Mesendoderm (in vitro differentiated cells): ENCODE results near the gene NOS1.

Experiments used
- DNase-seq: peaks from one replicate; pipeline ENCODE4 v3.0.0; 2013
- H2AK5ac ChIP-seq: 2 replicates; pipeline ENCODE4 v1.6.1; 2013; ENCODE audit warnings: low read length, inconsistent platforms
- H2BK120ac ChIP-seq: 2 replicates; pipeline ENCODE4 v1.6.1; 2013; ENCODE audit warnings: low read depth, mild to moderate bottlenecking, low read length, moderate library complexity, mixed read lengths
- H2BK15ac ChIP-seq: replicated peaks from 2 replicates; pipeline ENCODE4 v1.6.1; 2013; ENCODE audit warnings: low read depth, mild to moderate bottlenecking, moderate library complexity
- H2BK5ac ChIP-seq: 2 replicates; pipeline ENCODE4 v1.6.1; 2013; ENCODE audit warnings: low read length, inconsistent platforms
- H3K18ac ChIP-seq: 2 replicates; pipeline ENCODE4 v1.6.1; 2013; ENCODE audit warnings: mild to moderate bottlenecking, low read length, mixed read lengths
- H3K23ac ChIP-seq: one replicate; pipeline ENCODE4 v1.6.1; 2013; ENCODE audit warnings: low read length
- H3K27ac ChIP-seq: 2 replicates; pipeline ENCODE4 v1.5.1; 2013; ENCODE audit warnings: low read depth, mild to moderate bottlenecking, inconsistent platforms, low read length, moderate library complexity
- H3K27me3 ChIP-seq: 2 replicates; pipeline ENCODE4 v1.6.1; 2013; ENCODE audit warnings: low read length, control low read depth, mild to moderate bottlenecking, inconsistent platforms; ENCODE audit not compliant: insufficient read depth, poor library complexity
- H3K36me3 ChIP-seq: 2 replicates; pipeline ENCODE4 v1.6.1; 2013; ENCODE audit warnings: low read length, inconsistent platforms; ENCODE audit not compliant: control insufficient read depth, insufficient read depth
- H3K4ac ChIP-seq: one replicate; pipeline ENCODE4 v1.6.1; 2013; ENCODE audit warnings: low read depth, mild to moderate bottlenecking, low read length, moderate library complexity
- H3K4me1 ChIP-seq: 2 replicates; pipeline ENCODE4 v1.6.1; 2013; ENCODE audit warnings: low read depth, low read length, inconsistent platforms; ENCODE audit not compliant: control insufficient read depth
- H3K4me2 ChIP-seq: 2 replicates; pipeline ENCODE4 v1.6.1; 2013; ENCODE audit warnings: low read length
- H3K4me3 ChIP-seq: 2 replicates; pipeline ENCODE4 v1.5.1; 2013; ENCODE audit warnings: mild to moderate bottlenecking, low read length
- H3K56ac ChIP-seq: one replicate; pipeline ENCODE4 v1.6.1; 2013; ENCODE audit warnings: low read length
- H3K79me1 ChIP-seq: 2 replicates; pipeline ENCODE4 v1.6.1; 2013; ENCODE audit warnings: low read length, inconsistent platforms
- H3K79me2 ChIP-seq: 2 replicates; pipeline ENCODE4 v1.6.1; 2013; ENCODE audit warnings: mild to moderate bottlenecking, low read length; ENCODE audit not compliant: control insufficient read depth, insufficient read depth
- H3K9ac ChIP-seq: 2 replicates; pipeline ENCODE4 v1.6.1; 2013; ENCODE audit warnings: low read length, inconsistent platforms
- H4K5ac ChIP-seq: one replicate; pipeline ENCODE4 v1.6.1; 2013; ENCODE audit warnings: low read length
- H4K8ac ChIP-seq: one replicate; pipeline ENCODE4 v1.6.1; 2013; ENCODE audit warnings: low read depth, mild to moderate bottlenecking, control low read depth, low read length, moderate library complexity
- WGBS: extraction: QIAGEN DNeasy Blood & Tissue Kit; methylation state at CpG from one replicate; pipeline ENCODE4 v1.1.7; 2013; ENCODE audit warnings: low lambda C conversion rate, missing lambda C conversion rate; ENCODE audit not compliant: insufficient coverage; ENCODE audit errors: extremely low coverage; 5-methylcytosine and 5-hydroxymethylcytosine counted together

NOS1 gene

GRCh38 chr12:117347588-117347987 lies 13.8 kb downstream of the NOS1 start:
- Histone ChIP-seq H2BK5ac (no peak overlapping the region), H3K4me3 (no peak overlapping the region), H2BK15ac (no peak overlapping the region), H3K23ac (no peak overlapping the region), H3K27me3 (no peaks in the 10 kb centered on the region), H3K4me1 (no peaks in the 10 kb centered on the region), H3K18ac (no peak overlapping the region), H3K9ac (no peak overlapping the region), H3K79me1 (no peaks in the 10 kb centered on the region), H3K27ac (no peak overlapping the region), H4K8ac (no peak overlapping the region), H3K36me3 (no peaks in the 10 kb centered on the region), H3K4me2 (no peak overlapping the region), H3K56ac (no peak overlapping the region), H3K4ac (no peak overlapping the region), H2BK120ac (no peak overlapping the region), H4K5ac (no peak overlapping the region), H3K79me2 (no peaks in the 10 kb centered on the region), H2AK5ac (no peak overlapping the region)
- DNase-seq = no peak
- no CpG with 5 or more reads among the region's 4 CpGs for WGBS

- Histone ChIP-seq H3K18ac (no peak overlapping the region), H3K79me2 (no peaks in the 10 kb centered on the region), H2AK5ac (no peak overlapping the region), H3K27me3 (no peaks in the 10 kb centered on the region), H4K5ac (no peak overlapping the region), H3K9ac (no peak overlapping the region), H3K79me1 (no peaks in the 10 kb centered on the region), H3K4ac (no peak overlapping the region), H3K36me3 (no peaks in the 10 kb centered on the region), H3K56ac (no peak overlapping the region), H3K4me3 (no peak overlapping the region), H3K4me1 (no peaks in the 10 kb centered on the region), H4K8ac (no peak overlapping the region), H3K27ac (no peak overlapping the region), H3K23ac (no peak overlapping the region), H2BK120ac (no peak overlapping the region), H2BK15ac (no peak overlapping the region), H2BK5ac (no peak overlapping the region), H3K4me2 (no peak overlapping the region)
- no peak for DNase-seq
- WGBS = no CpG with 5 or more reads among the region's 5 CpGs
Measured at GRCh38 chr12:117344716-117345115, 16.7 kb downstream of the NOS1 start.

- H3K4ac ChIP-seq = no peak overlapping the region
- H3K4me2 ChIP-seq = no peak overlapping the region
- H2AK5ac ChIP-seq = no peak overlapping the region
- H4K8ac ChIP-seq = no peak overlapping the region
- no peaks in the 10 kb centered on the region for H3K79me1 ChIP-seq
- no peak overlapping the region for H2BK120ac ChIP-seq
- no peak overlapping the region for H3K9ac ChIP-seq
- H3K4me3 ChIP-seq = no peak overlapping the region
- H3K23ac ChIP-seq = no peak overlapping the region
- H3K79me2 ChIP-seq = no peaks in the 10 kb centered on the region
- H3K27me3 ChIP-seq = no peaks in the 10 kb centered on the region
- H3K27ac ChIP-seq = no peak overlapping the region
- no peaks in the 10 kb centered on the region for H3K4me1 ChIP-seq
- no peak overlapping the region for H2BK5ac ChIP-seq
- H3K18ac ChIP-seq = no peak overlapping the region
- H3K56ac ChIP-seq = no peak overlapping the region
- H2BK15ac ChIP-seq = no peak overlapping the region
- no CpG with 5 or more reads among the region's 1 CpG for WGBS
- H3K36me3 ChIP-seq = no peaks in the 10 kb centered on the region
- no peak overlapping the region for H4K5ac ChIP-seq
- no peak for DNase-seq
Measured at GRCh38 chr12:117343849-117344248, 17.6 kb downstream of the NOS1 start.

GRCh38 chr12:117343296-117343695 lies 18.1 kb downstream of the NOS1 start:
- DNase-seq = no peak
- Histone ChIP-seq H3K23ac (no peak overlapping the region), H2BK120ac (no peak overlapping the region), H3K4me2 (no peak overlapping the region), H4K5ac (no peak overlapping the region), H2BK5ac (no peak overlapping the region), H3K56ac (no peak overlapping the region), H4K8ac (no peak overlapping the region), H3K27ac (no peak overlapping the region), H3K79me1 (no peaks in the 10 kb centered on the region), H3K9ac (no peak overlapping the region), H2BK15ac (no peak overlapping the region), H3K4me3 (no peak overlapping the region), H3K18ac (no peak overlapping the region), H2AK5ac (no peak overlapping the region), H3K4ac (no peak overlapping the region), H3K27me3 (no peaks in the 10 kb centered on the region), H3K4me1 (no peaks in the 10 kb centered on the region), H3K36me3 (no peaks in the 10 kb centered on the region), H3K79me2 (no peaks in the 10 kb centered on the region)
- no CpG with 5 or more reads among the region's 4 CpGs for WGBS

GRCh38 chr12:117342682-117343081 lies 18.7 kb downstream of the NOS1 start:
- Histone ChIP-seq H3K4me3 (no peak overlapping the region), H3K18ac (no peak overlapping the region), H2BK120ac (no peak overlapping the region), H3K27ac (no peak overlapping the region), H4K5ac (no peak overlapping the region), H3K23ac (no peak overlapping the region), H3K4me1 (no peaks in the 10 kb centered on the region), H3K36me3 (no peaks in the 10 kb centered on the region), H3K56ac (no peak overlapping the region), H3K9ac (no peak overlapping the region), H4K8ac (no peak overlapping the region), H3K79me2 (no peaks in the 10 kb centered on the region), H2BK5ac (no peak overlapping the region), H3K4ac (no peak overlapping the region), H3K79me1 (no peaks in the 10 kb centered on the region), H2AK5ac (no peak overlapping the region), H3K27me3 (no peaks in the 10 kb centered on the region), H3K4me2 (no peak overlapping the region), H2BK15ac (no peak overlapping the region)
- no CpG with 5 or more reads among the region's 2 CpGs for WGBS
- DNase-seq = no peak

- H3K18ac ChIP-seq = no peak overlapping the region
- no peak overlapping the region for H3K9ac ChIP-seq
- no CpG with 5 or more reads among the region's 4 CpGs for WGBS
- no peak overlapping the region for H3K4me2 ChIP-seq
- H4K8ac ChIP-seq = no peak overlapping the region
- no peak overlapping the region for H3K23ac ChIP-seq
- no peak overlapping the region for H3K56ac ChIP-seq
- H3K4me3 ChIP-seq = no peak overlapping the region
- no peaks in the 10 kb centered on the region for H3K79me1 ChIP-seq
- H2BK120ac ChIP-seq = no peak overlapping the region
- H3K4ac ChIP-seq = no peak overlapping the region
- no peak overlapping the region for H2BK15ac ChIP-seq
- DNase-seq = no peak
- no peak overlapping the region for H3K27ac ChIP-seq
- no peaks in the 10 kb centered on the region for H3K4me1 ChIP-seq
- no peaks in the 10 kb centered on the region for H3K79me2 ChIP-seq
- H2AK5ac ChIP-seq = no peak overlapping the region
- no peaks in the 10 kb centered on the region for H3K27me3 ChIP-seq
- no peak overlapping the region for H2BK5ac ChIP-seq
- no peaks in the 10 kb centered on the region for H3K36me3 ChIP-seq
- no peak overlapping the region for H4K5ac ChIP-seq
Measured at GRCh38 chr12:117342247-117342646, 19.2 kb downstream of the NOS1 start.
